GM19395 (cell line): ENCODE measurements around the gene CD8B.

ENCODE experiments used
- ATAC-seq: cut with Tn5 transposase; IDR thresholded peaks from one replicate; pipeline ENCODE4 v1.9.1; 2021; ENCODE audit warnings: mild to moderate bottlenecking, moderate library complexity; ENCODE audit not compliant: unreplicated experiment

The CD8B gene

DNA sequence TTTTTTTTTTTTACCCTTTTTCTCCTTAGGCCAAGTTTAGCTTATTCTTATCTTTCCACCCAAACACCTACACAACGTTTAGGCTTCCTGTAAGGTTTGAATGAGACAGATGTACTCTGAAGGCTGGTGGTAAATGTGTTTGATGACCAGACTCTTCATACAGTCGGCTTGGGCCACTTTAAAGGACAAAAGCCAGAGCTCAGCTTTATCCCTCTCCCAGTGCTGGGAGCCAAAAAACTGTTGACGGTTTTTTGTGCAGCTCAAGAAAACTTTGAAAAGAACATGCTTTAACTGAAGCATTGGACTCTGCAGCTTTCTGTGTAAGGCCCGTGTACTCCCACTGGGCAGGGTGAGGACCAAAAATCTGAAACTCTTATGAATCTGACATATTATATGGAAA lies 86.3 kb downstream of the CD8B start:
- no peak for ATAC-seq

GRCh38 chr2:86774862-86775261 lies 86.8 kb downstream of the CD8B start:
- no peak for ATAC-seq

- ATAC-seq, result no peak
Observed at GRCh38 chr2:86772611-86773010, 89.1 kb downstream of the CD8B start.

DNA sequence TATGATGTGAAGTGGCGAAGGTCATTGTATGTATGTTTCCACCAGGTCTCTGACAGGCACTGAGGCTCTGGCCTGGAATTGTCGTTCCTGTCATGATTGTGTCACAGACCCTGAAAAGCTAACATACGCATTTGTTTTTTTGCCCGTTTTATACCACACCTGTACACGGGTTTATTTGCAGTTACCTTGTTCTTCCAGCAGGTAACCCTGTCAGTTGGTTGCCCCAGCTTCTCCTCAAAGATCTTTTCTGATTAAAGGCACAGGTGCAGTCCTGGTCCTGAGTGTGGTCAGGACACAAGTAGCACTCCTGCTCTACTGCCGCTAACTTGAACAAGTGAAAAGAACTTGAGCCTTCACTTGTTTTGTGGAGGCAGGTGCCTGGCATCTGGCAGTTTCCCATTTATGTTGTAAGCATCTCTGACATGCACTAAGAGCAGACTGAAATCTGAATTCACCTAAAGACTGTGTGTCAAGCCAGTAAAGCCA lies 90.8 kb downstream of the CD8B start:
- no peak for ATAC-seq

DNA sequence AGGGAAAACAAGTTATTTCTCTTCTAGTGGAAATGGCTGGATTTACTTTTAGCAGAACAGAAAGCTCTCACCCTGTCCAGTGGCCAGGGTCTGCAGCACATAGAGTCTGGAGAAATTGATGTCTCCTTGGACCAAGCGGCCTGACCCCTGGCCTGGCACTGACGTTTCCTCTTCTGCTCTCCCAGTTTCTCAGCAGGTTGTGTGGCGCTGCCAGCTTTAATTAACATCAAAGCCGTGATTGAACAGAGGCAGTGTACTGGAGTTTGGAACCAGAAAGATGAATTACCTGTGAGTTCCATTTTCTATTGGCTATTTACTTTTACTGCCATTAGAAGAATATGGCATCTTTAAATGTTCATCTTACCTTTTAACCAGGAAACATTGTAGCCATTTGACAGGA lies 91.8 kb downstream of the CD8B start:
- no peak for ATAC-seq

DNA sequence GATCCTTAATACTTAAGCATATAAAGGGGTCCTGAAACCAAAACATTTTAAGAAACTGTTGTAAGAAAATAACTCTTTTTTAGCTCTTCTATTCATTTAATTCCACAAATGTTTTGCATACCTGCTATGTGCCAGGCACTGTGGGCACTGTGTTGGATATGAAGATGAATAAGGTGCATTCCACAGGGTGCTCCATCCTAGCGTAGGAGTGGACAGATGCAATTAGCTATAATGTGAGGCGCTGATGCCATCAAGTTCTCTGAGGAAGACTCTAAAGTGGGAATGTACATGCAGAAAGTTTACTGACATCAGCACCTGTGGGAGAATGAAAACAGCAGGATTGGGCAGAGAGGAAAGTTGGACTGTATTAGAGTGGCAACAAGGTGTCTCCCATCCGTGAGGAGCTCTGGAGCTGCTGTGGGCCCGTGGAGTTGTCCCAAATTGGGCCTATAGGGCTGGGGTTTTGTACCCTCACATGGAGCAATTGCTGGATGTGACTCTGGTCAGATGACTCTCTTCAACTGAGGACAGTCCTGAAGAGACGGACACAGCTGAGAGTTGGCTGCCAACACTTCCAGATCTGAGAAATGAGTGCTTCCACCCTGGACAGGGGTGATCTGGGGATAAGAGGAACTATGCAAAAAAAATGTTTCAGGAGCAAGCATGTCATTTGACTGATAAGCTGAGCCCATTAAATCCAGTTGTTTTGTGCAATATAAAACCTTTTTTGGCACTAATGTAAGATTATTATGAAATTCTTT lies 93.3 kb downstream of the CD8B start:
- ATAC-seq, result no peak
